GM21447 (cell line): ENCODE measurements around the gene SCAF8.

ENCODE experiments used
- ATAC-seq: cut with Tn5 transposase; IDR thresholded peaks from one replicate; pipeline ENCODE4 v1.9.1; 2021; ENCODE audit not compliant: unreplicated experiment

The SCAF8 gene

DNA sequence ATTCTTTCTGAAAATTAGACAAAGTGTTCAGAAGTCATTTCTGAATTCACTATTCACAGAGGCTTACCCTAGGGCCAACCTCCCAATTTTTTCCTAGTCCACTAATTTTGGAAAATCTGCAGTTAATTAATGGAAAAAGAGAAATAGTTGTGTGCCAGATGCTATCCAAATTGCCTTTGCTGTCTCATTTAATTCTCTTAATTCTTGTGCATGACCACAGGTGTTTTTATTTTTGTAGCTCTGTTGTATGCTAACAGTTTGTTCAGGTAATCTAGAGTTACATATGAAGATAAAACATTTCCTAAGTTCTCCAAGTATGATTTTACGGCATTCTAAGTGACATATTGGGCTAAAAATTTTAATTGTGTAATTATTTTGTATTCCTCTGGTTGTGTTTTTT, 96.8 kb downstream of the SCAF8 start:
- ATAC-seq = no peak

DNA sequence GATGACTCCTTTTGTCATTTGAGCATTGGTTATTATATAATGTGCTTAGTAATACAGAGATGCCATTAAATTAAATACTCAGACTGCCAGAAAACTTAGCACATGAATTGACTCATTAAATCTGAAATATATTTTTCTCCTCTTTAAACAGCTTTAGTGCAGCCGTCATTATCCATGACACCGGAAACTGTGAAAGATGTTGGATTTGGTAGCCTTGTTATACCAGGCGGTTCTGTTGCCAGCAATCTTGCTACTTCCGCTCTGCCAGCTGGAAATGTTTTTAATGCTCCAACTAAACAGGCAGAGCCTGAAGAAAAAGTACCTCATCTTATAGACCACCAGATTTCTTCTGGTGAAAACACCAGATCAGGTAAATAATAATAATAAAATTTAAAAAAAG, 97.6 kb downstream of the SCAF8 start:
- ATAC-seq = no peak

DNA sequence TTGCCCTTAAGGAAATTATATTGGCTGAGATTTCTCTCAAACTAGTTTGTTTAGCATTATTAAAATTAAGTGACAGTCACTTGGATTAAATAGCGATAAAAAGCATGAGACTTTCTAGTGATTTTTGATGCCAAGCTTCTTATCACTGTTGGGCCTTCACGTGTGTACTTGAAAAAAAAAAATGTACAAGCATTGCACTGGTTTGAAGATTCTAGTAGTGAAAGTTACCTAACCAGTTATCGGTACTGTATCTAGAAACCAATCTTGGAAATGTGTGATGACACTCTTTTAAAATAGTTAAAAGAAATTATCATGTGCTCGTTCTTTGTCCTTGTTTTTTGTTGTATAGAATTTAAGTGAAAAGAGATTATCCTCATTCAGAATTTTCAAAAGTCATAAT, 102.1 kb downstream of the SCAF8 start:
- no peak for ATAC-seq

DNA sequence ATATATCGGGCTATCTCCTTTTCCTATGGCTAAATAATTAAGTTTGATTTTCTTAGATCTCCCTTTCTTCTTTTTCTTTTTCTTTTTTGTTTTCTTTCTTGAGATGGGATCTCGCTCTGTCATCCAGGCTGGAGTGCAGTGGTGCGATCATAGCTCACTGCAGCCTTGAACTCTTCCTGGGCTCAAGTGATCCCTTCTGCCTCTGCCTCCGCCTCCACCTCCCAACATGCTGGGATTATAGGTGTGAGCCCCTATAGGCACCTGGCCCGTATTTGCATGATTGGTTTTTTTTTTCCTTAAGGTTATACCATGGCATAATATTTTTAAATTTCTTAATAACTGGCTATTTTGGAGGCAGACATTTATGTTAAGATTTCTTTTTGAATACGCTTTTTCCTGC, 106.3 kb downstream of the SCAF8 start:
- ATAC-seq = no peak

DNA sequence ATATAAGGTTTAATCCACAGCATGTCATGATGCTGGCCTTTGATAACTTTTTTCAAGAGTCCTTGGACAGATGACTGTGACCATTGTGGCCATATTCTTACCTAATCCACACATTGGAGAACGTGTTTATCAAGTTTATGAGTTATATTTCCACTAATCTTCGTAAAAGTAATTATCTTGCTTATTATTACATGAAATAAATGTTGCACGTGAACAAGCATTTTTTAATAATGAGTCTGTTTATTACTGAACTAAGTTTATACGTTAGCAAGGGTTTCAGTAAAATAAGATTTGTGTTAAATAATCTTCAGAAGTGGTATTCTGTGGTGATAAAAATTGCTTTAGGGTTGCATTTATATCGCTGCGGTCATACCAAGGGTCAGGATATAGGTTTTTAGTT, 107.1 kb downstream of the SCAF8 start:
- no peak for ATAC-seq

DNA sequence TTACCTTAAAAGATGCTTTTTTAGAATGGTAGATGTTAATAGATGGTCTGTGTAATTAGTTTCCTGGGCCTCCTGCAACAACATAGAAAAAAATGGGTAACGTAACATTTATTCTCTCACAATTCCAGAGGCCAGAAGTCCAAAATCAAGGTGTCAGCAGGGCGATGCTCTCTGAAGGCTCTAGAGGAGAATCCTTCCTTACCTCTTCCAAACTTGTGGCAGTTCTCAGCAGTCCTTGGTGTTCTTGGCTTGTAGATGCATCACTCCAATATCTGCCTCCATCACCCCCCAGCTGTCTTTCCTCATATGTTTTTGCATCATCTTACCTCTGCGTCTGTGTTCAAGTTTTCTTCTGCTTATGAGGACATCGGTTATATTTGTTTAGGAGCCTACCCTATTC, 107.9 kb downstream of the SCAF8 start:
- no peak for ATAC-seq

DNA sequence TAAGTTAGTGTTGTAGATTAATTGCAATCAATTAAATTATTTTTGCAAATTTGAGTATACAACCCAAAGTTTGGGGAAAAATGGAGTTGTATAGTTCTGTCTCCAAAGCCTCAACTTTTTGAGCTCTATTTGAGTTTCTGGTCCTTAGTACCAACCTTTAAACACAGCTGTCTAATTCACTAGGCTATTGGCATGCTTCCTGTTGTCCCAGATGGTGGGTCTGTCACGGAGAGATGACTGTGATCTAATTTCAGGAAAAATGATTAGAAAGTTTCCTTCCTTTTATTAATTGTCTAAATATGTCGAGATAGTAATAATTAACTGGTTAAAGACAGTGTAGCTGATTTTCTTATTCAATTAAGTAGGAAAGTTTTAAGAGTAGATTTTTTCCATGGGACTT, 109.6 kb downstream of the SCAF8 start:
- ATAC-seq = no peak

DNA sequence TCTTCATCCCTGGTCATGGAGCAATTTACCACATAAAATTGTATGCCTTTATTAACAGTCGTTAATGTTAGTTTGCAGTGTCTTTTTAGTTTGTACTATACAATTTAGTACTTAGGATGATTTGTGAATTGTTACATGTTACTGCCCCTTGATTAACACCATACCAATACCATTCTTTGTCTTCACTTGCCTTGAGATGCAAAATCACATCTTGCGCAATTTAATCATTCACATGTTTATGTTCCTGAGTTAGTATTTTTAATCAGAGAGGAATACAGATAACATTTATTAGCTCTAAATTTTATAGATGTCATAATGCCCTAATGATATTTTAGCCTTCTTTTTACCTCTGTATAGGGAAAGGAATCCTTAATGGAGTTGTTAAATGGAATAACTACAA, 114.1 kb downstream of the SCAF8 start:
- no peak for ATAC-seq

DNA sequence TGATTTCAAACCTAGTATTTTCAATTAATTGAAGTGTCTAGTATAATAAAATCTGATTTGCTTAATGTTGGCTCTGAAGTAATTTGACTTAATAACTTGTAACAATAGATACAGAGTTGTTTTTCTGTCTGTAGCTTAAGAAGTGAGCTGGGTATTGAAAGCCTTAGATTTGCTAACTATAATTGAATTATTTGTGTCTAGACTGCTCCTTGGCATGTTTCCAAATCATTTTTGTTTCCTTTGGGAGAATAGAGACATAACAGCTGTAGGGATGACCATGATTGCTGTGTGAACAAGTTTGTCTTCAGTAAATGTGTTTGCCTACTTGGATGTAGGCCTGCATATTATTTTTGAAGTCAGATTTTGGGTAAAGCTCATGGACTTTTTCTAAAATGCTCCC, 115.4 kb downstream of the SCAF8 start:
- ATAC-seq = no peak

DNA sequence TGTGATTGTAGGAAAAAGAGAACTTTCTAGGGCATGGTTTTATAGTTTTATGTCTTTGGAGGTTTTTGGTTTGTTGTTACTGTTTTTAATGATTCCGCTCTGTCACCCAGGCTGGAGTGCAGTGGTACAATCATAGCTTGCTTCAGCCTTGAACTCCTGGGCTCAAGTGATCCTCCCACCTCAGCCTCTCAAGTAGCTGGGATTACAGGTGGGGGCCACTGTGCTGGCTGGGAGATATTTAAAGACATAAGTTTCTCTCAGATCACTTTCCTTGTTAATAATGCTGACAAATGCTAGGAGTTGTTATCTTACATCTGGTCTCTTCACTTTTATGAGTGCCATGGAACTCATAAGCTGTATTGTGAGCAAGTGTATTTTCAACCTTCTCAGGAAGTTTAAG, 116.3 kb downstream of the SCAF8 start:
- no peak for ATAC-seq

DNA sequence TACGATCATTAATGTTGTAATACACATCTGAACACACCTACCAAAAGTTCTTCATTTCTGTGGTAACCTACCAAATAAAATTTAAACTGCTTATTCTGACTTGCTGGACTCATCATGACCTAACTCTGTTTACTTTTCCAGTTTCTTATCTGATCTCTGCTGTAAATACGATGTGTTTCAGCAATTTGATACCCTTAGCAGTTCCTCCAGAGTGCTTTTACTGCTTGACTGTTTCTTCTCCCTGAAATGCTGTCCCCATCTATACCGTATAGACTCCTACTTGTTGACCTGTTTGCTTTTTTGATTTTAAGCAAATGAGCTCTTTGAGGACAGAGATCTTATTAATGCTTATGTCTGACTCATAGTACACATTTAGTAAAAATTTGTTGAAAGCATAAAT, 119.5 kb downstream of the SCAF8 start:
- no peak for ATAC-seq

DNA sequence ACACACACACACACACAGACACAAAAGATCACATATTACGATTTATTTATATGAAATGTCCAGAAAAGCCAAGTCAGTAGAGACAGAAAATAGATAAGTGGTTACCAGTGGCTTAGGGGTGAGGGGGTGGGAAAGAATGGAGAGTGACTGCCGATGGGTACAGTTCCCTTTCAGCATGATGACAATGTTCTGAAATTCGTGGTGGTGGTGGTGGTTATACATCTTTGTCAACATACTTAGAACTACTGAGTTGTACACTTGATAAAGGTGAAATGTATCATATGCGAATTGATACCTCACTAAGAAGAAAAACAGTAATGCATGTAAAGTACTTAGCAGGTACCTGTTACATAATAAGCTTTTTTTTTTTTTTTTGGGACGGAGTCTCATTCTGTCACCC, 124.3 kb downstream of the SCAF8 start:
- no peak for ATAC-seq

DNA sequence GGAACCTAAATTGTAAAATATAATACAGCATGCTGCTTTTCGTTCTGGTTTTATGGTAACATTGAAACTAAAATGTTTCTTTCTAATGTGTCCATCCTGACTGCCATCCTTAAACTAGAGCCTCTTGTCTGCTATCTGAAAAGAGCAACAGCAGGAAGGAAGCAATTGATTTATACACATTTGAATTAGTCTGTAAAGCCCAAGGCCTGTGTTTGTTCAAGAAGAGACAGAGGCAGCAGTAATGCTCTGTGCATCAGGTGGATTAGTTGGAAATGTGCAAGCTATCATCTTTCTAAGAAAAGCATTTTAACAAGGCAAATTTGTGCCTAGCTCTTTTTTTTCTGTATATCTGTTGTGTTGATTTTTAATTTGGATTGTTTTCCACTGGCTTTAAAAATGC, 128.6 kb downstream of the SCAF8 start:
- no peak for ATAC-seq

DNA sequence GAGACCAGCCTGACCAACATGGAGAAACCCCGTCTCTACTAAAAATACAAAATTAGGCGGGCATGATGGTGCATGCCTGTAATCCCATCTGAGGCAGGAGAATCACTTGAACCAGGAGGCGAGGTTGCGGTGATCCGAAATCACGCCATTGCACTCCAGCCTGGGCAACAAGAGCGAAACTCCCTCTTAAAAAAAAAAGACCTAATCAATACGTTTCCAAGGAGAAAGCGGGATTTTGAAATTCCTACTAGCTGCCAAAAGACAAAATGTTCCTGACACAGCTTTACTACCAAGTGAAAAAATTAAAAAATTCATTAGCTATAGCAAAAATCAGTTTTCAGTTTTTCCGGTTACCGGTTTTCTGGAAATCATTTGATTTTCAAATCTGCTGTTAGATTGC, 129.3 kb downstream of the SCAF8 start:
- ATAC-seq = no peak

DNA sequence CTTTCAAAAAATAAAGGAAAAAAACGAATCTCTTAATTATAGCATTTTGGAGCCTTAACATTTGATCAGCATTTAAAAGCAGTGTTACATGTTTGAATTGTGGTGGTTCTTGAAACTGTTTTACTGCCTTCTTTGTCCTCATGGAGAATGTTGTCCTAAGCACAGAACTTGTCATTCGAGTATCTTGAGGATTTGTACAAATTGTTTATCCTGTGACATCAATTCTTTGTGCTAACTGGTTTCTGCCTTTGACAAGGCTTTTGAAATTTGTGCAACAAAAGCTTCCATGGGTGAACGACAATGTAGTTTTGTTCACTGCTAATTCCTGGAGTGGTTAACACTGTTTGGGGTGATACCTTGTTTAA, 130.8 kb downstream of the SCAF8 start:
- ATAC-seq = no peak

DNA sequence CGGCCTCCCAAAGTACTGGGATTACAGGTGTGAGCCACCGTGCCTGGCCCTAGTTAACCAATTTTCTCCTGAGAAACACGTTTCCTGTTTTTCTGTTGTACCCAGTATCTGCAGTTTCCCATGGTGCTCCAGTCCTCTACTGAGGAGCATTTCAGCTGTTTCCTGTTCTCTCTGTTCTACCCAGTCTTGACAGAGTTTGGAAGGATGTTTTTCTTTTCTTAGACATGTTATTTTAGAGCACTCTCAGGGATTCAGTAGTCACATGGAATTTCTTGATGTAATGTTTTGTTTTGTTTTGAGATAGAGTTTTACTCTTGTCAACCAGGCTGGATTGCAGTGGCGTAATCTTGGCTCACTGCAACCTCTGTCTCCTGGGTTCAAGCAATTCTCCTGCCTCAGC, 132.1 kb downstream of the SCAF8 start:
- no peak for ATAC-seq

DNA sequence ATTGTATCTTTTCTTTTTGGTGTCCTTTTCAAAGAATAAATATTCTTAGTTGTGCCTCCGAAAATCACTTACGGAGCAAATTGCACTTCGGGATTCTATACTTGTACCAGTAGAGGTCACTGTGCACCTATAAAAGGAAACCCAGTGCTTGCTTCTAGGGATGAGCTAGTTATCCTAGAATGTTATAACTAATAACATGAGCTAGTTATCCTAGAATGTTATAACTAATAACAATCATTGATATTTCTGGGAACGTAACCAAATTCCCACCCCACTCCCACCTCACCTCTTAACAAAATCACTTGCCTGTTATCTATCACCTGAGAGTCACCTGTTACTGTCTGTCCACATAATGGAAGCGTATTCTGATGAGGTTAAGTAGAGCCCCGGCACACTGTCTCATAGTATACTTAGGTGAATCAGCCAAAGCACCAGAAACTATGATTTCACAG, 135.0 kb downstream of the SCAF8 start:
- no peak for ATAC-seq

DNA sequence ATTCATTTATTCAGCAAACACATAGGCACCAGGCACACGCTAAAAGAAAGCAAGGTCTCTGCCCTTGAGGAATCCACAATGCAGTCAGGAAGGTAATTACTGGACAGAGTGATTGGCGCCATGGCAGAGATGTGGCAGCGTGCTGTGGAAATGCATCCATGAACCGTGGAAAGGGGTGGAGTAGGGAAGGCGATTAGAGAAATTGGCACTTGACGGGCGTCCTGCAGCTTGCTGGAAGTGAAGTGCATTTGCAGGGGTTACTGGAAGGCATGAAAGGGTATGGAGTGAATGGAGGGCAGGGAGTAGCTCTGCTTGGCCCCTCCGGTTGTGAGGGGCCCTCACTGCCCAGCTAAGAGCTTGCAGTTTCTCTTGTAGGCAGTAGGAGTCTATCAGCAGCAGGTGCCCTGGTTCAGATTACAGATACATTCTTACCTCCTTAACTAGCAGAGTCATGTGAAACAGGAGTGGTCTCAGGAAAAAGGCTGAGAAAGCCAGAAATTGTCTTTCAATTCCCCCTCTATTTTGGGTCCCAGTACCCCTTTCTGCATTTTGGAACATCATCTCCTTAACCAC, 139.4 kb downstream of the SCAF8 start:
- ATAC-seq = no peak

DNA sequence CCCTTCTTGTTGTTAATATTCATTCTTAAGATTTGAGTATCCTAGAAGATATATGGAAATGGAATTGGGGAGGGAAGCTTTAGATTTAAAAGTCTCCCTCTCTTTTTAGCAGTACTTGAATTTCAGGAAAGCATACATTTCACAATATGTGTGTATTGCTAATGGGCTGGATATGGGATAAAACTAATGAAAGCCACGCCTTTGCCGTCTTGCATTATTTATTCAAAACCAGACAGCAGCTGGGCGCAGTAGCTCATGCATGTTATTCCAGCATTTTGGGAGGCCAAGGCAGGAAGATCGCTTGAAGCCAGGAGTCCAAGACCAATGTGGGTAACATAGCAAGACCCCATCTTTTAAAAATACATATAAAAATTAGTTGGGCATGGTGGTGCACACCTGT, 140.3 kb downstream of the SCAF8 start:
- no peak for ATAC-seq

DNA sequence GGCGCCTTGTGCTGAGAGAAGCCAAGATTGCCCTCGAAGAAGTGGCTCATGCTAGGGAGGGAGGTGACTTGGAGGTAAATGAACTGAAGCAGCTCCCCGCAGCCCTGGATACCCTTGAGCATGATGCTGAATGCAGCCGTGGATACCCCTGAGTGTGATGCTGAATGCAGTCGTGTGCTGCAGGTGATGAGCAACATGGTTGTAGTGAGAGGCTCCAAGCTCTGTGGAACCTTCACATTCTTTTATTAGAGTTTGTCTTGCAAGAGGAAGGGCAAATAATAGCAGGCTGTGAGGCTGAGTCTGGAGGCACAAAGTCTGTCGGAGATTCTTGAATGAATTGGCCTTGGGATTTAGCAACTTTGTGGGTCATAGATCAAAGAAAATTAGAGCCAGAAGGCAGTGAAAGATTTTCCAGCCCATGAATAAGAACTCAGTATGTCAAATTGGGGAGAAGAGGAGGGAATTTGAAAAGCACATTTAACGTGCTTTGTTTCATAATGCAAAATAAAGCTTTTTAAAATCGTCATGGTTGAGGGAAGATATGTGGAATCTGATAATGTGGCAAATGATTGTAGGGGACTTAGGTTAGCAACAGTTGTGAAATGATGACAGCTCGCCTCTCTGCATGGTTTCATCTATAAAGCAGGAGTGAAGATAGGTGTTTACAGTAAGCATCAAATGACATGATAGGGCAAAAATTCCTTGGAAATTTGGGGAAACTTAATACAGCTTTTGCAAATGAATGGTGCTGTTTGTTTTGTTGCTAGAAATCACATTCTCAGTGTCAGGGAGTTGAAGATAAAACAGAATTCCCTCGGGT, 141.8 kb downstream of the SCAF8 start:
- ATAC-seq = no peak

DNA sequence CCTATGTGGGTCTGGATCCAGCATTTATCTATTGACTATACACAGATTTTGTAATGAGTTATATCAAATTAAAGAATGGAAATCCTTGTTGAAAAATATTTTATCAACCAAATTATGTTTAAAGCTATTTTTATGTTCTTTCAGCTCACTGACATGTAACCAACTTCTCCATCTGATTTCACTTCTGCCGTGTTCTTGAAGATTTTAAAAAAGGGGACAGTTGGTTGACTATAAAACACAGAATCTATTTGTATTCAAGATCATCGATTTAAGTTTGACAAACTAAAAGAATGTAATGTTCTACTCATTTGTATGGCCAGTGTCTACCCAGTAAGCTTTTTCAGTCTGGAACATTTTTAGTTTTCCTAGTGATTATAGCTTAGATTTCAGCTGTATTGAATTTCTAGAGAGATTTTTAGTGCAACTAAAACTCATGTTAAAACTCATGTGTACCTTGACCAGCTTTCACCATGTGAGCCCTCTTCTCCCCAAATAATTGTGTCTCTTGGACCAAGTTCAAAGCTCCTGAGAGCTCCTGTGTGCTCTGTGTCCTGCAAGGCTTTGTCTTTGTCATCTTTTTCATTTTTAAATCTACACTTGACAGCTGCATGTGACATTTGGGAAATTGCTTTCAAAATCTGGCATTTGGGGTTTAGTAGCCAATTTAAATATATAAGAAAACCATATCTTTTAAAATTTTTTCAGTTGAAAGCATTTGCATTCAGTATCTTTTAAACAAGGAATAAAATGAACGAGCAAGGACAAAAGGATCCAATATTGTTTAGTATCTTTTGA, 143.5 kb downstream of the SCAF8 start:
- no peak for ATAC-seq

DNA sequence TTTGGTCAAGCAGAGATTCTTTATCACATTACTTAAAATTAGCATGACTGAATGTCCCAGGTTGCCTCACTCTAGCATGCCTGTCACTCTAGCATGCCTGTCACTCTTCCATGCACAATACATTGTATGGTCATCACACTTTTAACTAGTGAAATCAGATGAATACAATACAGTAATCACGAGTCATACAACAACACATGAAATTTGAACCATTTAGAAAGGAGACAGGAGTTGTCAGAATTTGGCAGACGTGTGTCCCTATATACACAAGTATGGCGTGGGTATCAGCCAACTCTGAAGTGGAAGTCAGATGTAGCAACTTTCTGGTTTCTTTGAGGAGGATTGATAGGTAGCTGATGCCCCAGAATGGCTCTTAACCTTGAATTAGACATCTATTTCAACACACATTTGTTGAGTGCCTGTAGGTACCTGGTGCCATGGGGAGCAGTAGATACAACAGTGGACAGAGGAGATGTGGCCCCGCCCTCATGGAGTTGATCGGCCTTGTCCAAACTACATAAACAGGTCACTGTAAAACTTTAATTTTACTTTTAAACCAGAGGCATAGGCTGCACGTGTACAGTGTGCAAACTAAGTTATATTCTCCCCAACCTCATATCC, 145.8 kb downstream of the SCAF8 start:
- ATAC-seq = no peak
